GM19239 (cell line): ENCODE measurements around the gene HOMER2.
"Not testable (repeated sequence)": the region's sequence is repeated elsewhere in the genome, so short reads cannot be mapped to it uniquely, and the experiment has no call there.

Experiments
- DNase-seq: peaks from one replicate; pipeline ENCODE4 v3.0.0; 2011; ENCODE audit warnings: low spot score; ENCODE audit not compliant: insufficient read length
- FAIRE-seq: peaks from 2 replicates; lab custom pipeline; 2011; peaks lifted over from hg19 to GRCh38; lab: Jason Lieb, UNC

The HOMER2 gene

DNA sequence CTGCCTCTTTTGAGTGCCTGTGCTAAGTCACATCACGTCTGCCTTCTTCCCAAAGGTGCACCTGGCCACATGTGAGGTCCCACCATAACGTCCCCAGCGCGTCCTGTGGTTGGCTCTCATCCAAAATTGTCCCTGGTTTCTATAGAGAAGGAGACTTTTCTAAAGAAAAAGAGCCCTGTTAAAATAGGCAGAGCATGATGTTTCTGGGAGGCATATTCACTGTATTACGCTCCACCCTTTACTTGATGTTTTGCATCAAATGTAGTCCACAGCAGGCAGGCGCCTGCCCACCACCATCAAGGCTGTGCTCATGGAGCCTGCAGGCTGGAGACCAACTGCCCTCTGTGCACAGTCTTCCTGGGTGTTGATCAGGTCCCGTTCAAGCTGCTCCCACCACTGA is 106.8 kb downstream of the HOMER2 start:
- DNase-seq (no peak), FAIRE-seq (no peak)

DNA sequence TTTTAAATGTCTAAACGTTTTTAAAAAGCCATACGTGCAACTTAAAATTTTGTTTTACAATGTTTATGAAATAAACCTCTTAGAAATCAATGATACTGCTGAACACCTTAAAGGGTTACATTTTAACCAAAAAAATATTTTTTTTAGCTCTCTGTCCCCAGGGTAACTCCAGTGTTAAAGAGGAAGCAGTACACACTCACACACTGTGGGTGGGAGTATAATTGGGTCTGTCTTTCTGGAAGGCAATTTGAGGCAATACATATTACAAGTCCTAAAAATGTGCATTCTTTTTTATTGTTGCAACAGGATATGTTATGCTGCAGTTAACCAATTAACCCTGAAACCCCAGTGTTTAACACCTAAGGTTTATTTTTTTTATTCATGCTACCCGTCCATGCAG is 109.0 kb downstream of the HOMER2 start:
- FAIRE-seq (peak; percentile 35), DNase-seq (no peak)

DNA sequence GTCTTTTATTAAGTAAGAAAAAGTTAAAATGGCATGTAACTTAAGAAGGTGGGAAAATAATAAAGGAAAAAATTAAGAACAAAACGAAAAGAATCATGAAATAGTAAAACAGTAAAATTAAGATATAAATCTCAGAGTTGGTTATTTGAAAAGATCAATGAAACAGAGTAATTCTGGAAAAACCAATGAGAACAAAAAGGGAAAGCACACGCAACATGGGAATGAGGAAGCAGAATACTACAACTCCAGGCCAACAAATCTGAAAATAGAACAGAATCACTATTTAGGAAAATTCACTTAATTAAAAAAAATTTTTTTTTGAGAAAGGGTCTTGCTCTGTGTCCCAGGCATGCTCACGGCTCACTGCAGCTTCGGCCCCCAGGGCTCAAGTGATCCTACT is 112.4 kb downstream of the HOMER2 start:
- FAIRE-seq, result no peak
- no peak for DNase-seq

DNA sequence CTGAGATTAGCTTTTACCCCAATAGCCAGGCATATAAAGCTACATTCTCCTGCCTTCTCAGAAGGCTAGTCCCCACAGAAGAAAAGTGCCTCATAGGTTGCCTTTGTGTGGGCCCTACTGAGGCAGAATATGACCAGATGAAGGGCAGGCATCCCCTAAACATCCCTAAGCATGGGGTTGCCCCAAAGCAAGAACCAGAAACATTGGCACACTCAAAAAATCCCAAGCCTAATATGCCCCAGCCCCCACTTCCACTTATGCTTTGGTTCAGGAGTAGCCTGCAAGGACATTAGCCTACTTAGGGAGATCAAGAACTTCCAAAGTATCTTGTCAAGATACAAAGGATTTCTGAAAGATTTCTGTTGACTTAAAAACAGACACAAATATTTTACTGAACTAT is 113.4 kb downstream of the HOMER2 start:
- FAIRE-seq (no peak), DNase-seq (no peak)

DNA sequence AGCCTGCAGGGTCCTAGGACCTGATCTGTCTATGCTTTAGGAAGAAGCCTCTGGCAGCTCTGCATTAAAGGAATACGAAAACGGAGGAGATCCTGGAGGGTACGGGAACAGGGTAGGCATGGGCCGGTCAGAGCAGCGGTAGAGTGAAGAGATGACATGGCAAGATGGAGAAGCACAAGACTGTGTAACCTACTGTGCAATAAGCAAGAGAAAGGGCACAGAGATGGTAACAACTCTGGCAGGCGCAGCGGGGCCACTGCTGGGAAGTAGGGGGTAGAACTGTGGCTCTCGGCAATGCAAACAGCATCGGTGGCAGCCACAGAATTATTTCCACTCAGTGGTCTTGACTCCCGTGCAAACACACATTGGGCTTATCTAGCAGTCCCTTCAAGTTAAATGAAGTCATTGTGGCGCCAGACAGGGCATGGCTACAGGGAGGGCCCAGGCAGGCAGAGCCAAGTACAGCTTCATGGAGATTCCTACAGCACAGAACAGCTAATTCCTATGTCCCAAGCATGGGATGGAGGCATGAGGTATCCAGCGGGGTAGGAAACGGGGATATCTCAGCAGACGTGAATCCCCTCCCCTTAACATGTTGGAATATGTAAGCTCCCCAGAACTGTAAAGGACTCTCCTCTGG is 114.3 kb downstream of the HOMER2 start:
- no peak for FAIRE-seq
- no peak for DNase-seq

DNA sequence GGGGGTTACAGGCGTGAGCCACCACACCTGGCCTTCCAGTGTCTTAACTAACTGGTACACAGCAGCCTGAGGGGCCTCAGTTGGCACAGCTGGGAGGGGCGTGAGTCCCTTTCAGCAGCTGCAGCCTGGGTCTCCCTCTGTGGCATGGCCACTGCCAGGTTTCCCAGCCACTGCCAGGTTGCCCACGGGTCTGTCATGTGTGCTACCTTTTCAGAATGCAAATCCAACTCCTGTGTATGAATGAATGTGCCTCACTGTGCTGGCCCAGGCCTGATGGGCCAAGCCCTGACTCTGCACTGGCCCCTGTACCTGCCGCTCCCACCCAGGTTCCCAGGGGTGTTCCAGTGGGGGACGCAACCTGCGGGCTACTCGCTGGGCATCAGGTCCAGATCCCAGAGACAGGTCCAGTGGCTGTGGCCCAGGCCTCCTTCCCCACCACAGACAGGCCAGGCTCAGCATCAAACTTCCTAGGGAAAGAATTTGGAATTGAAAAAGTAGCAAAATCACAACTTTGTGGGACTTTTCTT is 117.1 kb downstream of the HOMER2 start:
- DNase-seq (no peak), FAIRE-seq (no peak)

DNA sequence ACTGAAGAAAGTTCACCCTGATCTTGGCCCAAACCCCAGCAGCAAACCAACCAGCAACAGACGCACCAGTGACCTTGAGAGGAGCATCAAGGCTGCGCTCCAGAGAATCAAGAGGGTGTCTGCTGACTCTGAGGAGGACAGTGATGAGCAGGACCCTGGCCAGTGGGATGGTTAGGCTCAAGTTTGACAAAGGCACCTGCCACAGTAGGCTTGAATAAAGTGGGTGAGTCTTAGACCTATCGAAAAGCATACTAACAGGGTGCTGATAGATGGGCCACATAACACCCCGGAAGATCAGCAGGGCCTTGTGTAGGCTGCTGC is 119.2 kb downstream of the HOMER2 start:
- DNase-seq, result no peak

DNA sequence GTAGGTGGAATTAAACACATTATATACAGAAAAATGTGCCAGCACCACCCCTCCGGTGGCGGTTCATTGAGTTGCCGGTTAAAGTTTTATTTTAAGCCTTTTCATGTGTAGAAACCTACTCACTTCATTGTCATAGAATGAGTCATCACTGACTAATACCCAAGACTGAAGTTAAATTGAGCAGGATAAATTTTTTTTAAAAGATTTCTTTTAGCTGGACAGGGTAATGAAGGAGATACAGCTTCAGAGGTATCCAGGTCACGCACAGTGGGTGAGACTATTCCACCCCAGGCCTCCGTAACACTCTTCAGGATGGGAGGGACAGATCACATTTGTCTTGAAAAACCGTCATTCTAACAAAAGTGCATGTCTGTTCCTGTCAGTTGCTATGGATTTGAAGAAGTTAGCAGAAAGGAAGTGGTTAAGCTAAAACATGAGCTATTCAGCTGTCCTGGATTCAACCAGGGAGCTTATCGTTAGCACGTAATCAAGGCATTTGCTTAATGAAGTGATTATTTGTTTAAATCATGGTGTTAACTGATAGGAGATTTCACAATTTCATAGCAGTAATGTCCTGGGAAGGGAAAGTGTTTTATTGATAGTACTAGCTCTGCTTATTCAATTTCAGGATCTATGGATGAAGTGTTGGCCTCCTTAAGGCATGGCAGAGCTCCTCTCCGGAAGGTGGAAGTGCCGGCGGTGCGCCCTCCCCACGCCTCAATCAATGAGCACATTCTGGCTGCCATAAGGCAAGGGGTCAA is 119.7 kb downstream of the HOMER2 start:
- FAIRE-seq, result peak; percentile 91
- DNase-seq, result no peak

More for the DNA sequence above, 119.2 kb downstream of the HOMER2 start:
- no peak for FAIRE-seq

DNA sequence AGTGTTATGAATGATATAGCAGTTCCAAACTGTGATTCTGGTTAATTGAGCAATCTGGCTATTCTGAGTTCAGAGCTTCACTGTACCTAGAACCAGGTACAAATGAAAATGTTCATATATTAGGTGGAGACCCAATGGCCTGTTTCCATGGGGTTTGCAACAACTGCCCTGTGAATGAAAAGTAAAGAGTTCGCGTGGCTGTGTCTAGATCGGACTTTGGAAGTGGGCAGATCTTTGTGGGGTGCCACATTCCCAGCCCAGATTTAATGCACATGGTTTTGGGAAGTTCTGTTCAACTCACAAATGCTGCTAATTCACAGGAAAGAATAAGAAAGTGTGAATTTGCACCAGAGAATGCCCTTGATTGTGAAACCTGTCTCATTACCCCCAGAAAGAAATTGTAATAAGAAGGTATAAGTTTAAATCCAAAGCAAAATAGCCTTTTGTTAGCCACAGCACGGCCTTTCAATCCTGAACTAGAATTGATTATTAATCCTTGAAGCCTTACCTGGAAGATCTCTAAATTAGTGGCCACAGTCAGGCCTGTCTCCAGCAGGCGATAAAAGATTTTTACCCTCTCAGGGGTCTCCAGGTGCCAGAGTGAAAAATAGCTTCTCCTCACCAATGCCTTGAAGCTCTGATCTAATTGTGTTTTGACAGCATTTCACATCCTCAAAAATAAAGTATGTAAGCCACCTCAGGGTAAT is 120.5 kb downstream of the HOMER2 start:
- FAIRE-seq (no peak), DNase-seq (no peak)

DNA sequence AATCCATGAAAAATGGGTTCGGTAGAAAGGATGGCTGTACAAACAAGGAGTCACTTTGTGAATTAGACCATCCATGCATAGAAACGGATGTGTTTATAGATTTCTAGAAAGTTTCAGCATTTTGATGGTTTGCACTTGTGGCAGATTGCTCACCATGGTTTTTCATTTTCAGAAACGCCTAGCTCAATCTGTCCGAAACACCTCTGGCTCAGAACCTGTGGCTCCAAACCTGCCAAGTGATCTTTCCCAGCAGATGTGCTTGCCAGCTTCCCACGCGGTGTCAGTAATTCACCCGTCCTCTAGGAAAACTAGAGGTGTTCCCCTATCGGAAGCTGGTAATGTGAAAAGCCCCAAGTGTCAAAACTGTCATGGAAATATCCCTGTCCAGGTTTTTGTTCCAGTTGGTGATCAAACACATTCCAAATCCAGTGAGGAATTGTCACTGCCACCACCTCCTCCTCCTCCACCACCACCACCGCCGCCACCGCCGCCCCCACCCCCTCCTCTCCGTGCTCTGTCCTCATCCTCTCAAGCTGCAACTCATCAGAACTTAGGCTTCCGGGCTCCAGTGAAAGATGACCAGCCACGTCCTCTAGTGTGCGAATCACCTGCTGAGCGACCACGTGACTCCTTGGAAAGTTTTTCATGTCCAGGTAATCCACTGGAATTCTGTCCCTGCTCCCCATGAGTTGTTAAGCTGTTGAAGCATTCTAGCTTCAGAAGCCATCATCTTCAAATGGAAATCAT is 121.9 kb downstream of the HOMER2 start:
- FAIRE-seq (no peak), DNase-seq (no peak)

DNA sequence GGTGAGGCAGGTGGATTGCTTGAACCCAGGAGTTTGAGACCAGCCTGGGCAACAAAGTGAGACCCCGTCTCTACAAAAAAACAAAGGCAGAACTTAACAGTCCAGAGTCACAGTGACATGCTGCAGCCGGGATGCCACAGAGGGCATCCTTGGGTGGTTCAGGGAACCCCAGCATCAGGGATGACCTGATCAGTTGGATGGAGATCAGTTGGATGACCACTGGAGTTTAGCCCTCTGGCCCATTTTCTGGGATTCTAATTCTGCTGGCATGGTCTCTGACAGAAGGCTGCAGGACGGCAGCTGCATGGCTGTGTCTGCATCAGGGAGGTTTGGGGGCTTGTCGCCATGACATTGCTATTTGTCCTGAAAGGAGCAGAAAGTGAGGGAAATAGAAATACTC is 123.3 kb downstream of the HOMER2 start:
- no peak for FAIRE-seq
- DNase-seq, result no peak

DNA sequence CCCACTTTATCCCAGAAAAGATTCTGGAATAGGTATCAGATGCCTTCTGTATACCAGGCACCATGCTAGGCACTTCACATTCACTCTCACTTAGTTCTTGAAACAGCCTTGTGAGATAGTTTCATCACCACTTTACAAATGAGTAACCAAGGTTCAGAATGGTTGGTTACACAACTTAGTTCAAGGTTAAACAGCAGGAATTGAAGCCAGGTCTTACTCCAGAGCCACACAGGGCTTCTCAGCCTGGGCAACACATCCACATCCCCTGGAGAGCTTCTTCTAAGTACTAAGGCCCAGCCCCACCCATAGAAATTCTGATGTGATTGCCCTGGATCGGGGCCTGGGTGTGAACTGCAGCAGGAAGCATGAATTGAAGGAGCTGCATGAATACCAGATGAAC is 124.4 kb downstream of the HOMER2 start:
- DNase-seq (no peak), FAIRE-seq (no peak)

DNA sequence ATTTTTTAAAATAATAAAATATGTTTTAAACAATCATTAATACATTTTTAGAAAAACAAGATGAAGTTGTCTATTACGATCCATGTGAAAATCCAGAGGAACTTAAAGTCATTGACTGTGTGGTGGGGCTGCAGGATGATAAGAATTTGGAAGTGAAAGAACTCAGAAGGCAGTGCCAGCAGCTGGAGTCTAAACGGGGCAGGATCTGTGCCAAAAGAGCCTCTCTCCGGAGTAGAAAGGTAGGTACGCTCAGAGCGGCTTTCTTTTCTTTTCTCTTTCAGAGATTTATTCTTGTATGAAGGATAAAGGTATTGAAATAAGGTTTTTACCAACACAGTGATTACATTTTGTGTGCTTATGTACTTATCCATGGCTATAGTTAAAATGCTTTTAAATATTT is 129.5 kb downstream of the HOMER2 start:
- no peak for FAIRE-seq
- no peak for DNase-seq

DNA sequence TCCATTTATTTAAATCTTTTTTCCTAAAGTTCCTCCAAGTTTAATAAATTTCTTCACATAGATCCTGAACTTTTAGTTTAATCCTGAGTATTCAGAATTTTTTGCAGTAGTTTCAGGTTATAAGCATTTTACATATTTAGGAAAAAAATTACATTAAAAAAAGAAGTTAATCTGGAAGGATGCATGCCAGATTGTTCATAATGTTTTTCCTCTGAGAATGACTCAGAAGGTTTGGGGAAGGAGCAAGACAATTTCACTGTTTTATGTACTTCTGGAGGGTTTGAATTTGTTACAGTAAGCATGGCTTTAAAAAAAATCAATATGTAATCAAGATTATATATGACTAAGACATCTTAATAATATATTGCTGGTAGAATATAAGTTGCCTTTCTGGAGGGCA is 130.7 kb downstream of the HOMER2 start:
- FAIRE-seq, DNase-seq: not testable (repeated sequence)

DNA sequence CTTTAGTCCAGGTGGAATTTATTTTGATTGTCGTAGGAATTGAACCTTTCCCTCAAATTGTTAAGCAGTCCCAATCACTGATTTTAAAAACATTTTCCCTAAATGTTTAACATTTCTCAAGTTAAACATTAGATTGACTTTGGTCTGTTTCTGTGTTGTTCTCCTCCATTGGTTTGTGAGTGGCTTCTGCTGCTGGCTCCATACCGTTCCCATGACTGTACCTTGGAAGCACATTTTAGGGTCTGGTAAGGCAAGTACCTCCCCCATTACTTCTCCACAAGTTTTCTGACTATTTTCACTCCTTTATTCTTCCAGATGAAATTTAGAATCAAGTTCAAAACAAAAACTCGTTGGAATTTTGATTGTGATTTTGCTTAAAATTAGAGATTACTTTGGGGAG is 131.1 kb downstream of the HOMER2 start:
- FAIRE-seq, DNase-seq: not testable (repeated sequence)

DNA sequence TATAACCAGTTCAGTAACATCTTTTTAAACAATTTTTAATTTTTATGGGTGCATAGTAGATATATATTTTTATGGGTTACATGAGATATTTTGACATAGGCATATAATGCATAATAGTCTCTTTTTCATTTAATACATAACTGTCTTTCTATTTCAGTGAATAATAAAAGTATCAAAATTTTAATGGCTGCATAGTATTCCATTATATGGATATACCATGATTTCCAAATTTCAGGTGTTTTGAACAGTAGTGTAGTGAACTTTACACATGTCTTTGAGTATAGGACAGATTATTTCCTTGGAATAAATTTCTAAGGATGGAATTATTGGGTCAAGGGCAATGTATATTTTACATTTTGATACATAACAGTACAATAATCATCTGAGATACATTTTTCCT is 132.4 kb downstream of the HOMER2 start:
- DNase-seq, result no peak
- FAIRE-seq, result no peak

DNA sequence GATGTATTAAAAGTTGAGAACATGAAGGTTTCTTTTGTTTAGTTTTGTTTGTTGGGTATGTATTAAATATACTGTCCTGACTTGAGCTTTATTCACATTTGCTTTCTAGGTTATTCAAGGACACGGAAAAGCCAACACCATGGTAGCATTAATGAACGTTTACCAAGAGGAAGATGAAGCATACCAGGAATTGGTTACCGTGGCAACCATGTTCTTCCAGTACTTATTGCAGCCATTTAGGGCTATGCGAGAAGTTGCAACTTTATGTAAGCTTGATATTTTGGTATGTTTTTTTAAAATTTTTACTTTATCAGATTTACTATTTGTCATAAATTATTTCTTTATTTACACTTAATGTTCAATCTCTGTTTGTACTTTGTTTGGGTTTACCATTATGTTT is 139.5 kb downstream of the HOMER2 start:
- no peak for FAIRE-seq

DNA sequence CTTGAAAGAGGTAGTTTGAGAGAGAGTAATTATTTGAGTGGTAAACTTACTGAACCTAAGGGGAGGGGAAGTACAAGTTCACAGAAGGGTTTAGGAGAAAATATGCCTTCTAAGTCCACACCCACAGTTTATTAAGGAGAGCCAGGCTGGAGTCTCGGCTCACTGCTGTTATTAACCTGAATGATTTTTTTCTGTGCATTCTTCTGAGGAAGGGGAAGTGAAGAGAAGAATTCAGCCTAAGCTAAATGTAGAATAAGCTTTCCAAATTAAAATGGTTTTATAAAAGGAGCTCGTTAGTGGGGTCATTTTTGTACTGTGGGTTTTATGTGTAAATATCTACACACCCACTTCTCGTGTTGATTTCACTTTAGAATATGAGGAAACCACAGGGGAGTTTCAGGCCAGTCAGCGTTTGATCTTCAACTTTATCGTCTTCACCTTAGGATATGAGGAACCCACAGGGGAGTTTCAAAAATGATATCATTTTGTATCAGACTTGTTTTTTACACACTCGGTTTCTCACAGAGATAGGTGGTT is 141.6 kb downstream of the HOMER2 start:
- peak; percentile 81 for FAIRE-seq
- DNase-seq, result no peak

More for the DNA sequence above, 139.5 kb downstream of the HOMER2 start:
- no peak for DNase-seq

DNA sequence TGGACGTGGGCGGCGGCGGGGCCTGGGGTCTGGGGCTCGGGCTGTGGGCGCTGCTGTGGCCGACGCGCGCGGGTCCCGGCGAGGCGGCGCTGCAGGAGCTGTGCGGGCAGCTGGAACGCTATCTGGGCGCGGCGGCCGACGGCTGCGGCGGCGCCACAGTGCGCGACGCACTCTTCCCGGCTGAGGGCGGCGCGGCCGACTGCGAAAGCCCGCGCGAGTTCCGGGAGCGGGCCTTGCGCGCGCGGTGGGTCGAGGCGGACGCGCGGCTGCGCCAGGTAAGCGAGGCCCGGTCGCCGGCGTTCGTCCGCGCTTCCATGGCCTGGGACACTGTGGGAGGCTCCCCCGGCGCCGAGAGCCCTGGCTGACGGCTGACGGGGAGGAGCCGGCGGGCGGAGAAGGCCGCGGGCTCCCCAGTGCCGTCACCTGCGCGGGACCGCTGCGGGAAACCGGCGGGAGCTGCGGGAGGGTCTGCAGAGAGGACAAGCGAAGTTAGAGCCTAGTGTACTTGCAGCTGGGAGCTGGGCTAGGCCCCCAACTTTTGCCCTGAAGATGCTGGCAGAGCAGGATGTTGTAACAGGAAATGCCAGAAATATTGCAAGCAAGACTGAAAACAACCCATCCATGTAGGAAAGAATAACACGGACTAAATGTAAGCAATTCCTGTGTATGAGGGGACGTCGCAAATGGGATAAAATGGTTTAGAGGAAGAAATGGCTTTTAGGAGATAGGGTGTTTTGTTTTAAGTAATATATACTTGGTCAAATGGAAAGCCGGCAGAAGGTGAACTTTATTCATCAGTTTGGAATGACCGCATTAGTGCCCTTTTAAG is 142.2 kb downstream of the HOMER2 start:
- FAIRE-seq, result no peak
- DNase-seq, result no peak
